HCT116 (cell line): ENCODE results near the gene ZNF469.

Experiments used
- CTCF ChIP-seq, 3 experiments: fragments of 200-600 bp in 1 of 3; sonication (generic) in 1 of 3; IDR thresholded peaks in 2 of 3; conservative IDR thresholded peaks in 1 of 3; 2 replicates each; pipeline ENCODE4 v1.5.1; 2012 to 2017; ENCODE audit warnings: low read depth in 2 of 3, low read length in 2 of 3, antibody characterized with exemption in 1 of 3, borderline replicate concordance in 1 of 3, control low read depth in 1 of 3, mild to moderate bottlenecking in 1 of 3, mixed read lengths in 1 of 3, mixed run types in 1 of 3, moderate library complexity in 1 of 3; ENCODE audit not compliant: insufficient read depth in 1 of 3
- EZH2 ChIP-seq: fragments of 200-600 bp; sonication (generic); IDR thresholded peaks from 2 replicates; pipeline ENCODE4 v1.6.1; 2017; ENCODE audit warnings: antibody characterized with exemption, mixed run types
- EZH2phosphoT487 ChIP-seq: fragments of 200-600 bp; IDR thresholded peaks from 2 replicates; pipeline ENCODE4 v1.6.1; 2018; ENCODE audit warnings: antibody characterized with exemption, borderline replicate concordance
- POLR2A ChIP-seq: IDR thresholded peaks from 2 replicates; pipeline ENCODE4 v1.7.0; 2011; ENCODE audit warnings: borderline replicate concordance; ENCODE audit not compliant: insufficient read depth, insufficient read length; ENCODE audit errors: extremely low read depth
- ZBTB33 ChIP-seq: IDR thresholded peaks from 2 replicates; pipeline ENCODE4 v1.6.1; 2011; ENCODE audit warnings: mild to moderate bottlenecking, low read length, moderate library complexity; ENCODE audit not compliant: insufficient replicate concordance; ENCODE audit errors: extremely low read depth
- ZNF274 ChIP-seq: fragments of 200-500 bp; sonication (Bioruptor generic); IDR thresholded peaks from 2 replicates; pipeline ENCODE4 v1.6.1; 2014; ENCODE audit warnings: mild to moderate bottlenecking, low read depth, low read length, inconsistent platforms

GRCh38 chr16:88347656-88348376 lies 34.9 kb upstream of the ZNF469 start:
- no peak for TF ChIP-seq POLR2A
- TF ChIP-seq CTCF (IDR thresholded peaks at IDR 0.05 in 2 of 3, conservative IDR thresholded peaks at IDR 0.05 in 1 of 3; ENCODE audit: borderline replicate concordance in 1 of 3, insufficient read depth in 1 of 3, low read depth in 2 of 3, low read length in 2 of 3): no peak
- no peak for TF ChIP-seq ZBTB33
- TF ChIP-seq ZNF274: no peak
- no peak for TF ChIP-seq EZH2
- no peak for TF ChIP-seq EZH2phosphoT487
